Activated T-cell treated with anti-CD3 and anti-CD28 coated beads, Interleukin-2, amount 50 U/mL, for 24 hours (primary cell): ENCODE measurements around the gene GPR137B.

Experiments used
- DNase-seq: peaks from one replicate; pipeline ENCODE4 v3.0.0-alpha.2; 2020
- H3K27ac Mint-ChIP-seq: 2 replicates; pipeline ENCODE4 v1.8.0; 2020; ENCODE audit warnings: mild to moderate bottlenecking, mixed read lengths
- H3K27me3 Mint-ChIP-seq: 2 replicates; pipeline ENCODE4 v1.8.0; 2020; ENCODE audit warnings: mixed read lengths
- H3K36me3 Mint-ChIP-seq: 2 replicates; pipeline ENCODE4 v1.8.0; 2020; ENCODE audit warnings: low read depth, mixed read lengths
- H3K4me1 Mint-ChIP-seq: 2 replicates; pipeline ENCODE4 v1.8.0; 2020; ENCODE audit warnings: low read depth, mixed read lengths
- H3K4me3 Mint-ChIP-seq: 2 replicates; pipeline ENCODE4 v1.8.0; 2020; ENCODE audit warnings: mild to moderate bottlenecking, moderate library complexity, mixed read lengths
- H3K9me3 Mint-ChIP-seq: 2 replicates; pipeline ENCODE4 v1.8.0; 2020; ENCODE audit warnings: mixed read lengths

The GPR137B gene

GRCh38 chr1:236253918-236254637 is 111.7 kb downstream of the GPR137B start:
- peaks cover 11% of the 10 kb centered on the region for H3K9me3 Mint-ChIP-seq
- no peak overlapping the region for H3K27ac Mint-ChIP-seq
- peaks cover 31% of the 10 kb centered on the region for H3K36me3 Mint-ChIP-seq
- H3K27me3 Mint-ChIP-seq = no peaks in the 10 kb centered on the region
- peaks cover 2% of the 10 kb centered on the region for H3K4me1 Mint-ChIP-seq
- no peak for DNase-seq
- no peak overlapping the region for H3K4me3 Mint-ChIP-seq

GRCh38 chr1:236257216-236257615 is 114.9 kb downstream of the GPR137B start:
- peaks cover 19% of the 10 kb centered on the region for H3K4me1 Mint-ChIP-seq
- H3K27me3 Mint-ChIP-seq = no peaks in the 10 kb centered on the region
- peaks cover 48% of the 10 kb centered on the region for H3K36me3 Mint-ChIP-seq
- H3K27ac Mint-ChIP-seq = no peak overlapping the region
- no peak for DNase-seq
- no peak overlapping the region for H3K4me3 Mint-ChIP-seq
- H3K9me3 Mint-ChIP-seq = peaks cover 26% of the 10 kb centered on the region

- Mint-ChIP-seq H3K36me3 (peaks cover 56% of the 10 kb centered on the region), H3K27me3 (no peaks in the 10 kb centered on the region), H3K27ac (no peak overlapping the region), H3K9me3 (peaks cover 28% of the 10 kb centered on the region), H3K4me1 (peaks cover 19% of the 10 kb centered on the region), H3K4me3 (no peak overlapping the region)
- no peak for DNase-seq
Measured at GRCh38 chr1:236258114-236258622, 115.8 kb downstream of the GPR137B start.
